NCI-H2196 treated with DMSO at 0.1 percent for 48 hours (cell line): ENCODE data around the gene INTS1.
A peak's percentile ranks its signal among the peaks of the same experiment; 100 is the strongest.
"Not testable (repeated sequence)": the region's sequence is repeated elsewhere in the genome, so short reads cannot be mapped to it uniquely, and the experiment has no call there.

Experiments
- DNase-seq: peaks from one replicate; lab custom pipeline; 2025; ENCODE audit not compliant: unreplicated experiment; lab: John Stamatoyannopoulos, UW

Gene INTS1

DNA sequence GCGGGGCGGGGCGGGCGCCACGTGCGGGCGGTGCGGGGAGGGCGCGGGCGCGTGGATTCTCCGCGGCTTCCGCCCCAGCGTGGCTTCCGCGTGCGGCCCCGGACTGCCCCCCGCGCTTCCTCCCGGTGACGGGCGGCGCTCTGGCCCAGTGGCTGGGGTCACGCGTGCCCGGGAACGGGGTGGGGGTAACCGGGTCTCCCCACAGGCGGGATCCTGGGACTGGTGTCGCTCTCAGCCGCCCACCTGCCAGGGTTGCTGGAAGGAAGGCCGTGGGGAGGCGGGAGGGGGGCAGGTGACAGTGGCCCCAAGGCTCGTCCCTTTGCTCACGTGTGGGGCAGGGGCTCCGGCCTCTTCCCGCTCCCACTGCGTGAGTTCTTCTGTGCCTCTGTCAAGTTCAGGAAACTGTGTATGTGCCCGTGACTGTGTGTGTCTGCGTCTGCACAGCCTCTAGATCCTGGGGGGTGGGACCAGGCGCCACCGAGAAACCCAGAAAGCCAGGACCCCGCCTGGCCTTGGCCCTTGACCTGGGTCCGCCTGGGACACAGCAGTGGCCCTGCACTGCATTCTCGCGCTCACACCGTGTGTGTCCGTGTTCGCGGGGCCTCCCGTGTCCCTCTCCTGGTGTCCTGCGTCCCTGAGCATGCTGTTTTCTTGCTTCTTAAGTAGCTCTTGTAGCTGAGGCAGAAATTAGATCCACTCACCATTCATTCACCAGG lies 27.2 kb upstream of the INTS1 start:
- peak; percentile 15 for DNase-seq

DNA sequence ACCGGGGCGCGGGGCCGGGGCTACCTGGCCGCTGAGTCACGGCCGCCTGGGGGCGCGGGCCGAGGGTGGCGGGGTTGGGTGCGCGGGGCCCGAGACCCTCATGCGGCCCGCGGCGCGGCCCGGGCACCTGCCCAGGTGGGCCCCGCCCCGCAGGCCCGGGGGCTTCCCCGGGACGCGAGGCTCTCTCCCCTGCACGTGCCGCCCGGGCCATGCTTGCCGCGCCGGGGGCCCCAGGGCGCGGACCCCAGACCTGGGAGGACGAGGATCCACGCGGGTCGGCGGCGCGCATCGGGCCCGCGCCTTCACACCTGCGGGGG lies 26.7 kb upstream of the INTS1 start:
- DNase-seq, result no peak

DNA sequence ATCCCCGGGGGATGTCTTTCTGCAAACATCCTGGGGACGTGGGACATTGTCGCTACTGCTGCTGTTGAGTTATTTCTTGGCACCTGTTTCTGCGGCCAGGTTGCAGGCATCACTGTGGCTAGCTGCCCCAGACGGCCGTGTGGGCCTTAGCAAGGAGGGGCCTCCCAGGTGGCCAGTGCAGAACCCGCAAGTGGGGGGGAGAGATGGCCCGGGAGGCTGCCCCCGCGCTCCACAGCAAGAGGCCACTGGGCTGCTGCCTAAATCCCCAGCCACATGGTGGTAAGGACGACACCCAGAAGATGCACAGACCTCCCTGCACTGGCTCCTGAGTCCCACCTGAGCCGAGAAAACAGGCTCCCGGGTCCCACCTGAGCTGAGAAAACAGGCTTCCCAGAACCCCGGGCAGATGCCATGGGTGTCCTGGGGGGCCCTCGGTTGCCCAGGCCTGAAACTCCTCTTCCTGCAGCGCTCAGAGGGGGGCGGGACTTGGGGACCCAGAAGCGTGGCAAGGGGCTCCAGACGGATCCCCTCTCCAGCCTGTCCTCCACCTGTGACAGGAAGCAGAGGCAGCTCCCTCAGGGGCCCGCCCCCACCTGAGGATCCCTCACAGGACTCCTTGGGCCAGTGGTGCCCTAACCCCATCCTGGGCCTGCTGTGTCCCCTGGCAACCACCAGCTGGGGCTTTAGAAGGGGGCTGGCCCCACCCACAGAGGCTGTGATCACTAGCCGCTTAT lies 25.4 kb upstream of the INTS1 start:
- DNase-seq, result no peak

DNA sequence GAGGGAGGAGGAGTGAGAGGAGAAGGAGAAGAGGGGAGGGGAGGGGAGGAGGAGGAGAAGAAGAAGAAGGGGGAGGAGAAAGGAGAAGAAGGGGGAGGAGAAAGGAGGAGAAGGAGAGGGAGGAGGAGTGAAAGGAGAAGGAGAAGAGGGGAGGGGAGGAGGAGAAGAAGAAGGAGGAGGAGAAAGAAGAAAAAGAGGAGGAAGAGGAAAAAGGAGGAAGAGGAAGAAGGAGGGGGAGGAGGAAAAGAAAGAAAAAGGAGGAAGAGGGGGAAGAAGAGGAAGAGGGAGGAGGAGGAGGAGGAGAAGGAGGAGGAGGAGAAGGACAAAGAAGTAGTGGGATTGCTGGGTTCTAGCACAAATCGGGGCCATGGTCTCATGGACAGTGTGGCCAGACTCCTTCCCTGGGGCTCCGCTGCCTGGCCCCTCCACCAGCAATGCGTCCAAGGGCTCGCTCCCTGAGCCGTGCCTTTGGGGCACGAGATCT lies 22.1 kb upstream of the INTS1 start:
- DNase-seq, result no peak

DNA sequence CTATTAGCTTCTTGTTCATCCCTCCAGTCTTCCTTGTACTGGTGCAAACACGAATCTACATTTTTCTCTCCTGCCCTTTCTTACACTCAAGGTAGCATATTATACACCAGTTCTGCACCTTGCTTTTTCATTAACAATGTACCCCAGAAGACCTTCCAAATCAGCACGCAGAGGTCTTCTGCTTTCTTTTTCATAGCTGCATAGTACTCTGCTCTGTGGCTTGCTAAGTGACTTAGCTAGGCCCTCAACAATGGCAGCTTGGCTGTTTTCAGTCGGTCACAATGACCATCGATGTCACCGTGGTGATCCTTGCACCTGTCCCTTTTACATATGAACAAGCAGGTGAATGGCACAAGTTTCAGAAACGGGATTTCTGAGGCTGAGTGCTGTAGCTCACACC lies 21.2 kb upstream of the INTS1 start:
- no peak for DNase-seq

- DNase-seq, result no peak
Measured at GRCh38 chr7:1523844-1524243, 19.7 kb upstream of the INTS1 start.

- no peak for DNase-seq
Measured at GRCh38 chr7:1523208-1523607, 19.0 kb upstream of the INTS1 start.

GRCh38 chr7:1521456-1521855 lies 17.3 kb upstream of the INTS1 start:
- DNase-seq, result no peak

- no peak for DNase-seq
Measured at GRCh38 chr7:1520539-1521234, 16.5 kb upstream of the INTS1 start.

DNA sequence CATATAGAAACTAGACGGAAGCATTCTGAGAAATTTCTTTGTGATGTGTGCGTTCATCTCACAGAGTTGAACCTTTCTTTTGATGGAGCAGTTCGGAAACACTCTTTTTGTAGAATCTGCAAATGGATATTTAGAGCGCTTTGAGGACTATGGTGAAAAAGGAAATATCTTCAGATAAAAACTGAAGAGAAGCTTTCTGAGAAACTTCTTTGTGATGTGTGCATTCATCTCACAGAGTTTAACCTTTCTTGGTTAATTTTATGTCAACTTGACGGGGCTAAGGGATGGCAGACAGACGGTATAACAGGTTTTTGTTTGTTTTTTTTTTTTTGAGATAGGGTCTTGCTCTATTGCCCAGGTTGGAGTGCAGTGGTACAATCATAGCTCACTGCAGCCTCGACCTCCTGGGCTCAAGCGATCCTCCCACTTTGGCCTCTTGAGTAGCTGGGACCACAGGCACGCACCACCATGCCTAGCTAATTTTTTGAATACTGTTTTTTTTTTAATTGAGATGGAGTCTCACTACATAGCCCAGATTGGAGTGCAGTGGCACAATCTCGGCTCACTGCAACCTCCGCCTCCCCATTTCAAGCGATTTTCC lies 15.2 kb upstream of the INTS1 start:
- DNase-seq, result not testable (repeated sequence)

DNA sequence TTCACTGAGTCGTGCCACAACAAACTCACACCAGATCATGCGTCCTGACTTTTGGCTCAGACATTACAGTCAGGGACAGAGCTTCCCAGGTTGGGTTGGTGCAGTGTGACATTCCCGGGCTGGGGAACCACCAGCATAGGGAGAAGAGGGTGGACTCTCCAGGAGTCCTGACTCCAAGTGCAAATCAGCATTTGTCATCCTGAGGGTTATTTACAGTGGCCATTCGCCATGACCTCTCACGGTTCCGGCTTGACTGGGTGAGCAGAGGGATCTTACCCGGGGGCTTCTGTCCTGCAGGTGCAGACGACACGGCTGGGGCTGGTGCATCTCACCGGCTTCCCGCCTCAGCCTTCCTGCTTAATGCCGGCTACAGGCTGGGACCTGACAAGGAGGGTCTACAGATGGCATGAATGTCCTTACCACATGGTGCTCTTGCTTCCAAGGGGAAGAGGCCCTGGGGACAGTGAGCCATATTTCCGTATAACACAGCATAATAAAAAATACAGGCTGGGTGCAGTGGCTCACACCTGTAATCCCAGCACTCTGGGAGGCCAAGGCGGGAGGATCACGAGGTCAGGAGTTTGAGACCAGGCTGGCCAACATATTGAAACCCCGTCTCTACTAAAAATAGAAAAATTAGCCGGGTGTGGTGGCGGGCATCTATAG lies 12.5 kb upstream of the INTS1 start:
- DNase-seq, result no peak

- not testable (repeated sequence) for DNase-seq
Measured at GRCh38 chr7:1515509-1515967, 11.3 kb upstream of the INTS1 start.

- no peak for DNase-seq
Measured at GRCh38 chr7:1514995-1515401, 10.8 kb upstream of the INTS1 start.

DNA sequence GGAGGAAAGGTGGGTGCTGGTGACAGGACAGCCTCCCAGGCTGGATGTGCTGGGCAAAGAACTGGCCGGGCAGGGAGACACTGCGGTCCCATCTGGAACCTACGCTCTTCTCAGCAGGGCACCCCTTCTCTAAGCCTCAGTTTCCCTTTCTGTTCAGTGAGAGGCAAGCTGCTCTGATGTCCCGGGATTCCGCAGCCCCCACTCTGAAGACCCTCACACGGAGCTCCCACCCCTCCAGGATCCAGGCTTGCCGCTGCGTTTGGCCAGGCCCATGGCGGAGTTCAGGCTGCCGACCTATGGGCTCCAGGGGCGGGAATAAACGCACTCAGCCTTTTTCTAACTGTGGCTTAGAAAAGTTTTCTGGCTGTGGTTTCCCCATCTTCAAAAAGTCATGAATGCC lies 10.2 kb upstream of the INTS1 start:
- no peak for DNase-seq

DNA sequence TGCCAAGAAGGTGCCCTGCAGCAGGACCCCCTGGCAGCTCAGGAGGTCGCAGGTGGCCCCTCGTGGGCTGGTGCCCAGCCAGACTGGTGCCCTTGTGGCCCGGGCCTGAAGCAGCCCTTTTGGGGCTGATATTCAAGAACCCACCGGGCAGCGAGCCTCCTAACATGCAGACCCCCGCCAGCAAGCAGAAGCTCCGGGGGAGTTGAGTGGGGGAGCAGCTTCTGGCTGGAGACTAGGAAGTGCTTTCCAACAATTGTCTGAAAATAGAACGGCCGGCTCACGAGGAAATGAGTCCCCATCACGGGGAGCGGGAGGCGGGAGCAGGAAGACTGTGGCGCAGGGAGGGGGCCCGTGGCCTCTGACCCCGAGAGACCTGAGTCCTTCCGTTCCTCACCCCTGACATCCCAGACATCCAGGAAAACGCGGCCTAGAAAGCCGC lies 9.5 kb upstream of the INTS1 start:
- DNase-seq, result no peak

DNA sequence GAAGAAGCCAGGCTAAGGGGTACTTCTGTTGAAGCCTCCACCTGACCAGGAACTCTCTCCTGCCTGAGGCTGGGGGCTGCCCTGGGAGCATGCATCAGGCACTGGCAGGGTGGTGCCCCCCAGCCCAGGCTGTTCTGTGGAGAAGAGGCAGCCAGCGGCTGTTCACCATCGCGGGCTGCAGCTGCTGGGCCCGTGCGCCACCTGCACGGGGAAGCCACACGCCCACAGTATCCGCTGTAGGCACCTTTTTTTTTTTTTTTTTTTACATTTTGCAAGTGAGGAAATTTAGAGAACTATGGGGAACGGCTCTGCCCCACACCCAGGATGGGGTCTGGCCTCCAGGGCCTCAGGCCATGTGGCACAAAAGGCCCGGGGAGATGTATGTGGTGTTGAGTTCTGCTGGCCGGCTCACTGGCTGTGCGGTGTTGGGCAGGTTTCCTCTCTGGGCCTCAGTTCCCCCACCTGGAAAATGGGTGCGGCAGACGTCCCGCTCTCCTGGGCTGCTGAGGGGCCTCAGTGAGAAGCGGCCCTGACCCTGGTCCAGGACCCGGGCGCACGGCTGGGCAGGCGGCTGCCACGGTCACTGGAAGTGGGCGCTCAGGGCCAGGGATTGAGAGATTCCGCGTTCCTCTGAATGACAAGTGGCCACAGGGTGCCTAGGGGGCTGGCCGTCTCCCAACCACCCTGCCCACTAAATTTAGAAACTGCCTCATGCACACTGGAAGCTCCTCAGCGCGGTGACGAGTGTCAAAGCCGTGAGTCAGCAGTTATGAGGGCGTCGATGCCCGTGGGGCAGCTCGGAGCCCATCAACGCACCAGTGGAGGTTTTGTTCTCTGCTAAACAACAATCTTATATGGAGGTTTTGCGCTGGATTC lies 8.8 kb upstream of the INTS1 start:
- DNase-seq, result no peak

DNA sequence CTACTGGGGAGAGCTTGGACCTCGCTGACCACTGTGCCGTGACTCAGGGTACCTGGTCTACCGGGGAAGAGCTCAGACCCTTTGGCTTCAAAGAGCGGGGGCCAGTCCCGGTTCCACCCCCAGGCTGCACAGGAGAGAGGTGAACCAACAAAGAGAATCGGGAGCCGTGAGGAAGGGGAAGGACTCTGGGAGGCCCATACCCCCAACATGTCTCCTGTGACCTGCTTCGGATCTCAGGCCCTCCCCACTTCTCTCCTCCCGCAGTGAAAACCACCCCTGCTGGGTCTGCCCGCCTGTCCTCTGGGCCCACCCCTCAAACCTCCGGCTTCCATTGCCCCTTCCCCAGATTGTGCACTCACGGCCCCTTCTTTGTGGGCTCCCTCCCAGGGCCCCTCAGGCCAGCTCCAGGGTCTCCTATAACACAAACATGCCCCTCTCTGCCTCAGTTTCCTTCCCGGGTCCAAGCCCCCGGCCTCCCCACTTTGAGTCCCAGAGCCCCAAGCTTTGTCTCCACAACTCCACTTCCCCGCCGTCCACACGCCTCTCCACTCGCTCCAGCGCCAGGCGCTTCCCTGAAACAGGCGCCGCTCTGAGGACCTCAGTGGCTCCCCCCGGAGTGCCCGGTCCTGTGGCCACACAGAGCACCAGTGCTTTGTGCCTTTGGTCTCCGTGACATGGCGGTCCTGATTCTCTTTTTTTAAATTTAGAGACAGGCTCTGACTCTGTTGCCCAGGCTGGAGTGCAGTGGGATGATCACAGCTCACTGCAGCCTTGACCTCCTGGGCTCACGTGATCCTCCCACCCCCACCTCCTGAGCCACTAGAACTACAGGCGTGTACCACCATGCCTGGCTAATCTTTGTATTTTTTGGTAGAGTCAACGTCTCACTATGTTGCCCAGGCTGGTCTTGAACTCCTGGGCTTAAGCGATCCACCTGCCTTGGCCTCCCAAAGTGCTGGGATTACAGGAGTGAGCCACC lies 7.5 kb upstream of the INTS1 start:
- DNase-seq, result no peak

DNA sequence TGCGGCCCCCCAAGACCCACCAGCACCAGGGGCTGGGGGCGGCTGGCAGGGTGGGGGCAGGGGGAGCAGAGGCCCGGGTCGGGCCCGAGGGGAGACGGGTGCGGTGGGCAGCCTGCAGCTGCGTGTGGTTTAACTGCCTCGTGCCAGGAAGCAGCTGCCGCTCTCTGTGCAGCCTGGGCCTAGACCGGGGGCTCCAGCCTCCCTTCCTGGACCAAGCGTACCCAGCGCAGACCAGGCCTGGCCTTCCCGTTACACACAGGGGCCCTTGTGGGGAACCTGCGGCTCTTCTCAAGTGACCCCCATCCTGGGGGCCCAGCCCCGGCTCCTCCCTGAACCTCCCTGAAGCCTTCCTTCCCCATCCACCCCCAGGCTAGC lies 6.6 kb upstream of the INTS1 start:
- no peak for DNase-seq

GRCh38 chr7:1509226-1509625 lies 5.0 kb upstream of the INTS1 start:
- no peak for DNase-seq
